H7 (cell line): Measurements from ENCODE around the gene CENPM. TPM values are rescaled to one million over a fixed set of nuclear protein-coding genes. Genes with fewer than 3 reads are reported as not detected.
A peak's percentile ranks its signal among the peaks of the same experiment; 100 is the strongest.
"Not testable (repeated sequence)": the region's sequence is repeated elsewhere in the genome, so short reads cannot be mapped to it uniquely, and the experiment has no call there.

Experiments
- DNase-seq: peaks from one replicate; pipeline ENCODE4 v3.0.0; 2012
- H3K27me3 ChIP-seq: 2 replicates; pipeline ENCODE4 v1.6.0; 2011; ENCODE audit warnings: mild to moderate bottlenecking, low read length; ENCODE audit not compliant: control insufficient read depth, insufficient read depth
- H3K36me3 ChIP-seq: replicated peaks from 2 replicates; pipeline ENCODE4 v1.5.1; 2011; ENCODE audit warnings: low read length; ENCODE audit not compliant: control insufficient read depth, insufficient read depth
- H3K4me3 ChIP-seq: 2 replicates; pipeline ENCODE4 v1.5.1; 2011; ENCODE audit warnings: low read depth, mild to moderate bottlenecking, control low read depth, low read length, moderate library complexity; ENCODE audit not compliant: insufficient read depth
- total RNA-seq: library from RNA; depleted of rRNA; stranded (reverse); fragments of >200 nt; shearing (Covaris generic); gene quantifications from 2 replicates; pipeline ENCODE4 v1.2.3, GENCODE V29; 2014

The CENPM gene
- total RNA-seq, 1 experiment from 2014 or later: 66.3 TPM

- DNase-seq: no peak
- peaks cover 8% of the 10 kb centered on the region for H3K36me3 ChIP-seq
- no peaks in the 10 kb centered on the region for H3K27me3 ChIP-seq
- no peak overlapping the region for H3K4me3 ChIP-seq
Observed at GRCh38 chr22:41949297-41949965, 2.5 kb upstream of the CENPM start.

GRCh38 chr22:41948928-41949296 lies 2.0 kb upstream of the CENPM start:
- H3K27me3 ChIP-seq, H3K36me3 ChIP-seq, H3K4me3 ChIP-seq, DNase-seq: not testable (repeated sequence)

GRCh38 chr22:41948142-41948541 lies 1.2 kb upstream of the CENPM start:
- Histone ChIP-seq H3K4me3 (no peak overlapping the region), H3K36me3 (peaks cover 13% of the 10 kb centered on the region), H3K27me3 (no peaks in the 10 kb centered on the region)
- DNase-seq: no peak

GRCh38 chr22:41947424-41948080 lies 600 bp upstream of the CENPM start:
- DNase-seq: no peak
- H3K36me3 ChIP-seq: peaks cover 17% of the 10 kb centered on the region
- H3K4me3 ChIP-seq: peak overlapping the region; percentile 85; the same call in 1 of the 2 replicates
- no peaks in the 10 kb centered on the region for H3K27me3 ChIP-seq

- no peak for DNase-seq
- Histone ChIP-seq H3K36me3 (peaks cover 31% of the 10 kb centered on the region), H3K4me3 (no peak overlapping the region), H3K27me3 (no peaks in the 10 kb centered on the region)
Observed at GRCh38 chr22:41943661-41944209, 3.2 kb downstream of the CENPM start.

- peaks cover 38% of the 10 kb centered on the region for H3K36me3 ChIP-seq
- H3K27me3 ChIP-seq: no peaks in the 10 kb centered on the region
- H3K4me3 ChIP-seq: no peak overlapping the region
- DNase-seq: peak; percentile 92
Observed at GRCh38 chr22:41940832-41941765, 5.9 kb downstream of the CENPM start.

GRCh38 chr22:41939981-41940831 lies 6.7 kb downstream of the CENPM start:
- H3K27me3 ChIP-seq: no peaks in the 10 kb centered on the region
- no peak overlapping the region for H3K4me3 ChIP-seq
- peaks cover 39% of the 10 kb centered on the region for H3K36me3 ChIP-seq
- peak; percentile 66 for DNase-seq

- peaks cover 21% of the 10 kb centered on the region for H3K36me3 ChIP-seq
- no peaks in the 10 kb centered on the region for H3K27me3 ChIP-seq
- no peak for DNase-seq
- no peak overlapping the region for H3K4me3 ChIP-seq
Observed at GRCh38 chr22:41936894-41937169, 10.1 kb downstream of the CENPM start.

GRCh38 chr22:41935509-41935908 lies 11.4 kb downstream of the CENPM start:
- Histone ChIP-seq H3K4me3 (no peak overlapping the region), H3K36me3 (peaks cover 13% of the 10 kb centered on the region), H3K27me3 (no peaks in the 10 kb centered on the region)
- DNase-seq: no peak

- H3K27me3 ChIP-seq: no peaks in the 10 kb centered on the region
- no peak overlapping the region for H3K4me3 ChIP-seq
- H3K36me3 ChIP-seq: peaks cover 13% of the 10 kb centered on the region
- DNase-seq: peak; percentile 36
Observed at GRCh38 chr22:41935015-41935351, 12.0 kb downstream of the CENPM start.

- peaks cover 13% of the 10 kb centered on the region for H3K36me3 ChIP-seq
- no peak for DNase-seq
- no peak overlapping the region for H3K4me3 ChIP-seq
- H3K27me3 ChIP-seq: no peaks in the 10 kb centered on the region
Observed at GRCh38 chr22:41934284-41935014, 12.5 kb downstream of the CENPM start.

GRCh38 chr22:41933411-41934177 lies 13.4 kb downstream of the CENPM start:
- Histone ChIP-seq H3K36me3 (peaks cover 6% of the 10 kb centered on the region), H3K27me3 (no peaks in the 10 kb centered on the region), H3K4me3 (no peak overlapping the region)
- DNase-seq: peak; percentile 44

- no peak for DNase-seq
- H3K27me3 ChIP-seq: peaks cover 6% of the 10 kb centered on the region
- peaks cover 4% of the 10 kb centered on the region for H3K36me3 ChIP-seq
- no peak overlapping the region for H3K4me3 ChIP-seq
Observed at GRCh38 chr22:41932353-41932752, 14.6 kb downstream of the CENPM start.
